DMS153 (cell line): Measurements from ENCODE around the gene ATP9B.

Experiments used
- DNase-seq: peaks from one replicate; lab custom pipeline; 2025; lab: John Stamatoyannopoulos, UW

ATP9B gene

GRCh38 chr18:79396431-79397246 is 327.4 kb downstream of the ATP9B start:
- no peak for DNase-seq

- no peak for DNase-seq
These were observed 328.1 kb downstream of the ATP9B start for GRCh38 chr18:79397247-79397829.

DNA sequence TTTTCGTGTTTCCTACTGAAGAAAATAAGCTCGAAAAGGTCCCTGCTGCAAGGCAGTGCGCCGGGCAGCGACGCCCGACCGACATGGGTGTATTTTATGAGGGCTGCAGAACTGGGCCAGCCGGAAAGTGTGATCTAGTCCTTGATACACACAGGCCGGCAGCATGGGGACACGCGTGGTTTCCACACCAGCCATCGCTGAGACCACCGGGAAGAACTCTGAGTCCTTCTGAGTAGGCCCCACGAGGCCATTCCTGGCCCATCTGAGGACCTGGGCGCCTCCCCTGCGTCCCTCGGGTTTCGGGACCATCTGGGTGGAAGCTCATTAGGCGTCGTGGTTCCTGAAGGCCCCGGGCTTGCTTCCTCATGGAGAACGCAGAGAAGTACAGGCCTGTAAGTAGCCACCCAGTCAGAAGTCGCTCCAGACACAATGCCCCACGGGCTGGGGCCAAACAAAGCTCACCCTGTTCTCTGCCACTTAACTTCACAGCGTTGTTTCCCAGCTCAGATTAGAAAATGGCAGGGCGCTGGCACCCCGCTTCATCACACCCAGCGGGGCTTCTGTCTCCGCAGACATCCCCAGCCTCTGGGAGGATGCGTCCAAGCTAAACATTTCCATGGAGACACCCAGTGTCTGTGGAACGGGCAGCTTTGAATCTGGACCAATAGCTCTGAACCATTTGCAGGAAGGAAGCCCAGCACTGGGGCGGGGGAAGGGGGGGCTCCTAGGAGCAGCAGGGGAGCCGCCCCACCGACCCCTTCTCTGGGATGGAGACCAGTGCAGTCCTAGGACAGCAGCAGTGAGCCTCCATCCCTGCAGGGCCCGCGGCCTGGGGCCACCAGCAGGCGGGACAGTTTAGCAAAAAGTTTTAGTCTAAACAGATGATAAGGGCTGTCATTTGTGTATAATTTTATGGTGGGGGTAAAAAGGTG is 328.9 kb downstream of the ATP9B start:
- no peak for DNase-seq

- no peak for DNase-seq
These were observed 330.3 kb downstream of the ATP9B start for GRCh38 chr18:79399275-79400081.

- no peak for DNase-seq
These were observed 330.9 kb downstream of the ATP9B start for GRCh38 chr18:79400091-79400590.

DNA sequence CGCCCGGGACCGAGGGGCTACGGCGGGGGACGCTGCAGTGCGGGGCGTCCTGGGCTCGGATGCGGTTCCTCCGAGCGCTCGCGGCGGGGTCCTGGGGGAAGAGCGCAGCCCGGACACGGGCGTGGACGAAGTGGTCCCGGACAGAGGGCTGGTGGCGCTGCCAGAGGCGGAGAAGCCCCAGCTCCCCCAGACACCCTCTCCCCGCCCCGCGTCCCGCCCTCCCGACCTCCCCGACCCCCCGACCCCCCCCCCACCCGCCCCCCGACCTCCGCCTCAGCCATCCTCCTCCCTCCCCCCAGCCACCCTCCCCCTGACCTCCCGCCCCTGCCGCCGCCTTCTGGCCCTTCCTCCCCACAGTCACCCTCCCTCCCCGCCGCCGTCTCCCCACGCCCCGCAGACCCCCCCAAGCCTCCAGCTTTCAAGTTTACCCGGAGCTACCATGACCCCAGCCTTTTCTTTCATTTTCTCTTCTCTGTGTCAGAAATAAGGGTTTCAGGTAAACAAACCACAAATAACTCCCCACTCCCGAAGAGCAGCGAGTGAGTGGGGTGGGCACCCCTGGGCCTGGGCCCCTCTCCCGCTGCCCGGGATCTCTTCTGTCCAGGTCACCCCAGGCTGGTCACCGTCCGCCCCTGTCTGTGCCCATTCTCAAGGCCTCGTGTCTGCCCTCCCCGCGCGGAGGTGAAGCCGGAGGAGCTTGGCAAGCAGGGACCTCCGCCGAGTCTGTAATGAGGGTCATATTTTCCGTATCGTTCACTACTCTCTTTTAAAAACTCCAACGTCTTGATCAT is 331.6 kb downstream of the ATP9B start:
- no peak for DNase-seq

- DNase-seq, result no peak
These were observed 332.5 kb downstream of the ATP9B start for GRCh38 chr18:79401494-79402208.

- no peak for DNase-seq
These were observed 333.0 kb downstream of the ATP9B start for GRCh38 chr18:79402209-79402576.

GRCh38 chr18:79402977-79403722 is 334.0 kb downstream of the ATP9B start:
- no peak for DNase-seq

- DNase-seq, result no peak
These were observed 334.8 kb downstream of the ATP9B start for GRCh38 chr18:79403723-79404566.

DNA sequence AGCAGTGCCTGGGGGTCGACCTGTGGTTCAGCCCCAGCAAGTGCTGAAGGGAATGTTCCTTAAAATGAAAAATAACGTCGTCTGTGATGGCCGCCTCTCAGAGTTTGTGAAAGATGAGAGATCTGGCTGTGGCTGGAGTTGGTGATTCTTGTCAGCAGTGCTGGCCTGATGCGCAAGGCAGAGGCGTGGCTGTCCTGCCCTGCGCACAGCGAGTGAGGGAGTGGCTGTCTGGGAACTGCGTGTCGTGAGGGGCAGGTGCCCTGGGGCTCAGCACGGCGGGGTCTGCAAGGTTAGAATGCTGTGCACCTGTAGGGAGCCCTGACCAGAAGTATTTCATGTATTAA is 335.3 kb downstream of the ATP9B start:
- no peak for DNase-seq

- DNase-seq, result no peak
These were observed 336.0 kb downstream of the ATP9B start for GRCh38 chr18:79405019-79405780.

- DNase-seq, result no peak
These were observed 336.8 kb downstream of the ATP9B start for GRCh38 chr18:79405781-79406575.

DNA sequence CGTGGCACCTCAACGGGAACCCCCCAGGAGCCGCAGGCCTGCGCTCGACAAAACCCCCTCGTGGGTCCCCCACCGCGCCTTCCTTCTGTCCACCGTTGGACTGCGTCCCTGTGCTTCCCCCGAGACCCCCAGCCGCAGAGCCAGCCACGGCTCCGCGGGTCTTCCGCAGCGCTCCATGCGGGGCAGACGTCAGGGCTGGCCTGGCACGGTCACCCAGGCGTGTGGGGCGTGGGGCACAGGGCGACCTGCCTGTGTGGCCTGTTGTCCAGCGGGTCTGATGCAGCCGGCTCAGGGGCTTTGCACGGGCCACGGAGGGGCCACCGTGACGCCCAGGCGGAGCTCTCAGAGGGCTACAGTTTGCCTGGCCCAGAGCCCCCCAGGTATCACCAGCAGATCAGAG is 337.5 kb downstream of the ATP9B start:
- DNase-seq, result no peak

- no peak for DNase-seq
These were observed 340.1 kb downstream of the ATP9B start for GRCh38 chr18:79409313-79409712.

DNA sequence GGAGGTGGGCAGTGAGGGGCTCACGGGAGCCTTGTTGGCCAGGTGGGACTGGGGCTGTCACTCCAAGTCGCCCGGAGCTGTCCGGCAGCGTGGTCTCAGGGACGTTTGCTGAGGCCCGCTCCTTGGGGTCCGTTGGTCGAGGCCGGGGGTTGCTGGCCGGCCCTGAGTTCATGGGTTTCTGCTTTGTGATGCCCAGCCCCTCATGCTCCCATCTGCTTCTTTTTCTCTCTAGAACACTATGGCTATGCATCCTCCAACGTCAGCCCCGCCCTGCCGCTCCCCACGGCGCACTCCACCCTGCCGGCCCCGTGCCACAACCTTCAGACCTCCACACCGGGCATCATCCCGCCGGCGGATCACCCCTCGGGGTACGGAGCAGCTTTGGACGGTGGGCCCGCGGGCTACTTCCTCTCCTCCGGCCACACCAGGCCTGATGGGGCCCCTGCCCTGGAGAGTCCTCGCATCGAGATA is 341.0 kb downstream of the ATP9B start:
- no peak for DNase-seq
